Testis (tissue), 3 donors: Measurements from ENCODE around the gene PDAP1. TPM values are rescaled to one million over a fixed set of nuclear protein-coding genes. Genes with fewer than 3 reads are reported as not detected.

Experiments used
- DNase-seq: peaks from one replicate; pipeline ENCODE4 v3.0.0-alpha.2; 2019
- H3K27ac ChIP-seq, 2 donors: fragments of 200-600 bp; sonication (generic); one replicate each; pipeline ENCODE4 v1.5.1; 2019
- H3K27me3 ChIP-seq: fragments of 200-600 bp; sonication (generic); one replicate; pipeline ENCODE4 v1.5.1; 2019
- H3K36me3 ChIP-seq: fragments of 200-600 bp; sonication (generic); one replicate; pipeline ENCODE4 v1.5.1; 2017; ENCODE audit warnings: low read depth; ENCODE audit errors: missing control alignments
- H3K4me1 ChIP-seq: fragments of 200-600 bp; sonication (generic); one replicate; pipeline ENCODE4 v1.5.1; 2019
- H3K4me3 ChIP-seq, 2 donors: fragments of 200-600 bp; sonication (generic); one replicate each; pipeline ENCODE4 v1.5.1; 2017 to 2019
- H3K9me3 ChIP-seq: fragments of 200-600 bp; sonication (generic); one replicate; pipeline ENCODE4 v1.5.1; 2017
- CTCF ChIP-seq, 3 experiments: fragments of 450-650 bp in 2 of 3; fragments of 200-600 bp in 1 of 3; sonication (generic) in 1 of 3; IDR thresholded peaks; one replicate each; pipeline ENCODE4 v1.5.1; 2016 to 2019; ENCODE audit warnings: antibody characterized with exemption in 3 of 3, mild to moderate bottlenecking in 2 of 3, moderate library complexity in 1 of 3
- POLR2A ChIP-seq: fragments of 450-650 bp; IDR thresholded peaks from one replicate; pipeline ENCODE4 v1.6.1; 2017; ENCODE audit warnings: antibody characterized with exemption, mild to moderate bottlenecking, moderate library complexity
- WGBS, 2 donors: methylation state at CpG; one replicate each; pipeline ENCODE4 v1.1.5; 2018; 5-methylcytosine and 5-hydroxymethylcytosine counted together
- intact Hi-C: fragments of 100-400 bp; cut with DNase I; formaldehyde crosslinking; loops from one replicate; pipeline ENCODE4 v1.15.1; 2023; ENCODE audit warnings: low total_unique reads
- polyA plus RNA-seq: library from polyadenylated mRNA; stranded (reverse); fragments of 350-450 nt; fragmentation: Illumina TruSeq; extraction: RNeasy Lipid Tissue Mini Kit (QIAGEN cat#74804); gene quantifications from one replicate; pipeline ENCODE4 v1.2.3, GENCODE V29; 2014; ENCODE audit warnings: low read depth, low replicate concordance; ENCODE audit not compliant: insufficient read depth
- total RNA-seq, 2 donors: library from RNA; depleted of rRNA; stranded (reverse); fragments of >200 nt; gene quantifications; one replicate each; pipeline ENCODE4 v1.2.3, GENCODE V29; 2016

Gene PDAP1
- total and polyA plus RNA-seq, 3 donors from 2014 or later = 50.5 to 126 (median 74.0) TPM

GRCh38 chr7:99420986-99421385 is 12.6 kb upstream of the PDAP1 start:
- Histone ChIP-seq H3K9me3 (no peaks in the 10 kb centered on the region), H3K27ac (no peak overlapping the region), H3K4me3 (no peak overlapping the region), H3K4me1 (no peaks in the 10 kb centered on the region), H3K27me3 (no peaks in the 10 kb centered on the region), H3K36me3 (peaks cover 3% of the 10 kb centered on the region)
- no peak for DNase-seq
- intact Hi-C loops = no loop called here
- TF ChIP-seq POLR2A (no peak), CTCF (IDR thresholded peaks at IDR 0.05) (no peak)
- WGBS, 2 donors = 77 to 81% methylated on average over 7 of the region's 7 CpGs

GRCh38 chr7:99420213-99420612 is 11.8 kb upstream of the PDAP1 start:
- Histone ChIP-seq H3K9me3 (no peaks in the 10 kb centered on the region), H3K36me3 (peaks cover 3% of the 10 kb centered on the region), H3K27me3 (no peaks in the 10 kb centered on the region), H3K27ac (no peak overlapping the region), H3K4me3 (peak overlapping the region; percentile 3 to 9), H3K4me1 (no peaks in the 10 kb centered on the region)
- no peak for DNase-seq
- TF ChIP-seq POLR2A = no peak
- no peak for TF ChIP-seq CTCF (IDR thresholded peaks at IDR 0.05)
- 79 to 89% methylated on average over 5 of the region's 5 CpGs for WGBS, 2 donors
- intact Hi-C loops = no loop called here

- no peak for TF ChIP-seq POLR2A
- no peak for TF ChIP-seq CTCF (IDR thresholded peaks at IDR 0.05)
- DNase-seq = no peak
- Histone ChIP-seq H3K27ac (no peak overlapping the region), H3K4me3 (peak overlapping the region in 1 of 2 donors; percentile 3), H3K36me3 (peaks cover 3% of the 10 kb centered on the region), H3K9me3 (no peaks in the 10 kb centered on the region), H3K4me1 (no peaks in the 10 kb centered on the region), H3K27me3 (no peaks in the 10 kb centered on the region)
- intact Hi-C loops = no loop called here
- WGBS, 2 donors = 89 to 90% methylated on average over 13 to 29 of the region's 29 CpGs
These were observed 11.1 kb upstream of the PDAP1 start for GRCh38 chr7:99419323-99420021.

GRCh38 chr7:99418260-99418659 is 9.9 kb upstream of the PDAP1 start:
- Histone ChIP-seq H3K36me3 (peaks cover under 1% of the 10 kb centered on the region), H3K4me1 (no peaks in the 10 kb centered on the region), H3K27ac (no peak overlapping the region), H3K4me3 (no peak overlapping the region), H3K27me3 (no peaks in the 10 kb centered on the region), H3K9me3 (no peaks in the 10 kb centered on the region)
- no peak for DNase-seq
- WGBS, 2 donors = 89 to 90% methylated on average over 9 of the region's 9 CpGs
- intact Hi-C loops = no loop called here
- TF ChIP-seq POLR2A (no peak), CTCF (IDR thresholded peaks at IDR 0.05) (no peak)
